Left ventricle myocardium inferior (tissue), 1 donor: Measurements from ENCODE around the gene TOE1. TPM values are rescaled to one million over a fixed set of nuclear protein-coding genes. Genes with fewer than 3 reads are reported as not detected.

Experiments used
- DNase-seq: peaks from one replicate; pipeline ENCODE4 v3.0.0-alpha.2; 2020
- H3K27ac ChIP-seq: fragments of 200-600 bp; replicated peaks from 2 replicates; pipeline ENCODE4 v1.8.0; 2021
- H3K27me3 ChIP-seq: fragments of 200-600 bp; 2 replicates; pipeline ENCODE4 v1.8.0; 2021; ENCODE audit warnings: low read depth
- H3K36me3 ChIP-seq: fragments of 200-600 bp; 2 replicates; pipeline ENCODE4 v1.8.0; 2021
- H3K4me1 ChIP-seq: fragments of 200-600 bp; 2 replicates; pipeline ENCODE4 v1.8.0; 2021
- H3K4me3 ChIP-seq: fragments of 200-600 bp; 2 replicates; pipeline ENCODE4 v1.8.0; 2021; ENCODE audit warnings: mild to moderate bottlenecking, moderate library complexity
- H3K9me3 ChIP-seq: fragments of 200-600 bp; replicated peaks from 2 replicates; pipeline ENCODE4 v1.8.0; 2021
- CTCF ChIP-seq: fragments of 200-600 bp; IDR thresholded peaks from 2 replicates; pipeline ENCODE4 v1.8.0; 2021; ENCODE audit warnings: antibody characterized with exemption, mild to moderate bottlenecking, borderline replicate concordance
- intact Hi-C: fragments of 100-400 bp; cut with micrococcal nuclease; formaldehyde crosslinking; loops from one replicate; pipeline ENCODE4 v1.11.0; 2022
- total RNA-seq: library from RNA; stranded (reverse); fragmentation: NEBNext Ultra II Directional; extraction: Animal tissue kit (Norgen Biotek cat#: 25700); gene quantifications from one replicate; pipeline ENCODE4 v1.2.1, GENCODE V29; 2021
- donor health status: DM: no; HTN: yes; CAD: no; lungs with severe emphysema.

TOE1 gene
- total RNA-seq, 1 donor from 2014 or later, result 3.2 TPM

- Histone ChIP-seq H3K4me3 (no peak overlapping the region), H3K27me3 (no peaks in the 10 kb centered on the region), H3K27ac (no peak overlapping the region), H3K4me1 (peaks cover 21% of the 10 kb centered on the region), H3K36me3 (no peaks in the 10 kb centered on the region), H3K9me3 (no peaks in the 10 kb centered on the region)
- intact Hi-C loops, result no loop called here
- no peak for DNase-seq
- no peak for TF ChIP-seq CTCF
Observed at GRCh38 chr1:45305231-45305630, 34.7 kb upstream of the TOE1 start.

- no peak for DNase-seq
- no peak for TF ChIP-seq CTCF
- no peaks in the 10 kb centered on the region for H3K9me3 ChIP-seq
- intact Hi-C loops, result no loop called here
- H3K27me3 ChIP-seq, result no peaks in the 10 kb centered on the region
- H3K27ac ChIP-seq, result no peak overlapping the region
- no peak overlapping the region for H3K4me3 ChIP-seq
- H3K4me1 ChIP-seq, result peaks cover 21% of the 10 kb centered on the region
- H3K36me3 ChIP-seq, result no peaks in the 10 kb centered on the region
Observed at GRCh38 chr1:45306319-45306718, 33.7 kb upstream of the TOE1 start.

- H3K27me3 ChIP-seq, result no peaks in the 10 kb centered on the region
- no peak for TF ChIP-seq CTCF
- no peak for DNase-seq
- H3K36me3 ChIP-seq, result no peaks in the 10 kb centered on the region
- peaks cover 21% of the 10 kb centered on the region for H3K4me1 ChIP-seq
- no peak overlapping the region for H3K4me3 ChIP-seq
- H3K27ac ChIP-seq, result no peak overlapping the region
- intact Hi-C loops, result no loop called here
- no peaks in the 10 kb centered on the region for H3K9me3 ChIP-seq
Observed at GRCh38 chr1:45306905-45307304, 33.1 kb upstream of the TOE1 start.

GRCh38 chr1:45314266-45314665 lies 25.7 kb upstream of the TOE1 start:
- TF ChIP-seq CTCF, result no peak
- intact Hi-C loops, result no loop called here

GRCh38 chr1:45317166-45317565 lies 22.8 kb upstream of the TOE1 start:
- no peaks in the 10 kb centered on the region for H3K27me3 ChIP-seq
- intact Hi-C loops, result no loop called here
- H3K36me3 ChIP-seq, result no peaks in the 10 kb centered on the region
- H3K4me3 ChIP-seq, result no peak overlapping the region
- DNase-seq, result no peak
- no peaks in the 10 kb centered on the region for H3K9me3 ChIP-seq
- no peak for TF ChIP-seq CTCF
- no peak overlapping the region for H3K27ac ChIP-seq
- H3K4me1 ChIP-seq, result no peaks in the 10 kb centered on the region

More at GRCh38 chr1:45314266-45314665, 25.7 kb upstream of the TOE1 start:
- Histone ChIP-seq H3K27me3 (no peaks in the 10 kb centered on the region), H3K27ac (no peak overlapping the region), H3K4me3 (no peak overlapping the region), H3K36me3 (no peaks in the 10 kb centered on the region), H3K4me1 (no peaks in the 10 kb centered on the region), H3K9me3 (no peaks in the 10 kb centered on the region)
- DNase-seq, result no peak

GRCh38 chr1:45319761-45320160 lies 20.2 kb upstream of the TOE1 start:
- no peak for DNase-seq
- Histone ChIP-seq H3K4me1 (no peaks in the 10 kb centered on the region), H3K27me3 (no peaks in the 10 kb centered on the region), H3K36me3 (no peaks in the 10 kb centered on the region), H3K27ac (no peak overlapping the region), H3K4me3 (no peak overlapping the region), H3K9me3 (no peaks in the 10 kb centered on the region)
- TF ChIP-seq CTCF, result no peak
- intact Hi-C loops, result no loop called here
